ENCODE results near the gene ACP3.

ACP3 gene

GRCh38 chr3:132368962-132369361 is 51.8 kb downstream of the ACP3 start:
- TF ChIP-seq NFIC (IDR thresholded peaks at IDR 0.05): no peak

- TF ChIP-seq USF1 (IDR thresholded peaks at IDR 0.05): no peak
- no peak for TF ChIP-seq MAX (IDR thresholded peaks at IDR 0.05)
- TF ChIP-seq EP300 (IDR thresholded peaks at IDR 0.05; ENCODE audit: borderline replicate concordance): no peak
- no peak for TF ChIP-seq REST (IDR thresholded peaks at IDR 0.05; ENCODE audit: low read depth)
- no peak for TF ChIP-seq EGR1 (IDR thresholded peaks at IDR 0.05)
- no peak for TF ChIP-seq TAF1 (IDR thresholded peaks at IDR 0.05; ENCODE audit: low read depth)
- no peak for TF ChIP-seq TEAD4 (IDR thresholded peaks at IDR 0.05)
- no peak for TF ChIP-seq FOXM1 (IDR thresholded peaks at IDR 0.05; ENCODE audit: borderline replicate concordance, low read depth)
- TF ChIP-seq RAD21 (IDR thresholded peaks at IDR 0.05; ENCODE audit: low read depth): no peak
- no peak for TF ChIP-seq YY1 (IDR thresholded peaks at IDR 0.05; ENCODE audit: low read depth)
- TF ChIP-seq CEBPB (IDR thresholded peaks at IDR 0.05): no peak
- no peak for TF ChIP-seq NFIC (IDR thresholded peaks at IDR 0.05)
- no peak for TF ChIP-seq ZBTB7A (IDR thresholded peaks at IDR 0.05; ENCODE audit: low read depth)
- no peak for TF ChIP-seq CREB1 (IDR thresholded peaks at IDR 0.05; ENCODE audit: low read depth)
- no peak for TF ChIP-seq TCF12 (IDR thresholded peaks at IDR 0.05; ENCODE audit: low read depth)
Measured at GRCh38 chr3:132378048-132378762, 61.0 kb downstream of the ACP3 start.

- no peak for TF ChIP-seq FOXM1 (IDR thresholded peaks at IDR 0.05; ENCODE audit: borderline replicate concordance, low read depth)
Measured at GRCh38 chr3:132378846-132379245, 61.6 kb downstream of the ACP3 start.

GRCh38 chr3:132380920-132381319 is 63.7 kb downstream of the ACP3 start:
- TF ChIP-seq RAD21 (IDR thresholded peaks at IDR 0.05; ENCODE audit: low read depth) (no peak), TCF12 (IDR thresholded peaks at IDR 0.05; ENCODE audit: low read depth) (no peak), MAX (IDR thresholded peaks at IDR 0.05) (no peak)

- TF ChIP-seq USF1 (IDR thresholded peaks at IDR 0.05) (no peak), NFIC (IDR thresholded peaks at IDR 0.05) (no peak), TAF1 (IDR thresholded peaks at IDR 0.05; ENCODE audit: low read depth) (no peak), EGR1 (IDR thresholded peaks at IDR 0.05) (no peak), FOXM1 (IDR thresholded peaks at IDR 0.05; ENCODE audit: borderline replicate concordance, low read depth) (no peak), TEAD4 (IDR thresholded peaks at IDR 0.05) (no peak), TCF12 (IDR thresholded peaks at IDR 0.05; ENCODE audit: low read depth) (no peak), CREB1 (IDR thresholded peaks at IDR 0.05; ENCODE audit: low read depth) (no peak), RAD21 (IDR thresholded peaks at IDR 0.05; ENCODE audit: low read depth) (no peak), ZBTB7A (IDR thresholded peaks at IDR 0.05; ENCODE audit: low read depth) (no peak), CEBPB (IDR thresholded peaks at IDR 0.05) (no peak), MAX (IDR thresholded peaks at IDR 0.05) (no peak), EP300 (IDR thresholded peaks at IDR 0.05; ENCODE audit: borderline replicate concordance) (no peak), YY1 (IDR thresholded peaks at IDR 0.05; ENCODE audit: low read depth) (no peak), REST (IDR thresholded peaks at IDR 0.05; ENCODE audit: low read depth) (no peak)
Measured at GRCh38 chr3:132381348-132381944, 64.2 kb downstream of the ACP3 start.

- TF ChIP-seq EGR1 (IDR thresholded peaks at IDR 0.05) (no peak), YY1 (IDR thresholded peaks at IDR 0.05; ENCODE audit: low read depth) (no peak), ZBTB7A (IDR thresholded peaks at IDR 0.05; ENCODE audit: low read depth) (no peak), RAD21 (IDR thresholded peaks at IDR 0.05; ENCODE audit: low read depth) (no peak), CREB1 (IDR thresholded peaks at IDR 0.05; ENCODE audit: low read depth) (no peak), TAF1 (IDR thresholded peaks at IDR 0.05; ENCODE audit: low read depth) (no peak), MAX (IDR thresholded peaks at IDR 0.05) (no peak), CEBPB (IDR thresholded peaks at IDR 0.05) (no peak), TCF12 (IDR thresholded peaks at IDR 0.05; ENCODE audit: low read depth) (no peak), USF1 (IDR thresholded peaks at IDR 0.05) (no peak)
Measured at GRCh38 chr3:132382267-132382666, 65.1 kb downstream of the ACP3 start.

Data from Ishikawa (cell line).